ENCODE results near the gene SFMBT1.

The SFMBT1 gene

DNA sequence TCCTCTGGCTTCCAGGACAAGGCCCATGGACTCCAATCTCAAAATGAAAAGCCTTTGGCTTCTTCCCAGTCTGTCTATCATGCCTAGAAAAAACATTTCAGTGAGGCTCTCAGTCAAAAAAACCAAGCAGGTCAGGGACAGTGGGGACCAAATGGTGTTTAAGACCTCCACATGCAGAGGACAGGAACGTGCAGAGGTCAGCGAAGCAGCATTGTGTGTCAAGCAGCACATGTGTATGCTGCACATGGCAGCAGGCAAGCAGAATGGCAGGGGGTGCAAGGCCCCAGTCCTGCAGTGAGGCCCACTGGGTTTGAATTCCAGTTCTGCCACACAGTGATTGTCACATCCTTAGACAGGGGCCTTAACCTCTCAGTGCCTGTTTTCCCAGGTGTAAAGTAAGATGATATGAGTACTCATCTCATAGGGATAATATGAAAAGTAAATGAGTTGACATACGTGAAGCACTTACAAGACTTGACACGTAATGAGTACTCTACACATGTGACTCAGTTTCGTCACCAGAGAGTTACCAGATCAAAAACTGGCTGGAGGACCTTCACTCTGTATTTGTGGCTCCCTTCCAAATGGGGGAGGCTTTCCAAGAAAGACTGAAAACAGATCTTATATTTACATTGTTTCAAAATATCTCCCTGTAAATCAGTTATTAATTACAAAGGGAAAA, 159.7 kb downstream of the SFMBT1 start:
- DNase-seq (ENCODE audit: low read depth), result no peak

DNA sequence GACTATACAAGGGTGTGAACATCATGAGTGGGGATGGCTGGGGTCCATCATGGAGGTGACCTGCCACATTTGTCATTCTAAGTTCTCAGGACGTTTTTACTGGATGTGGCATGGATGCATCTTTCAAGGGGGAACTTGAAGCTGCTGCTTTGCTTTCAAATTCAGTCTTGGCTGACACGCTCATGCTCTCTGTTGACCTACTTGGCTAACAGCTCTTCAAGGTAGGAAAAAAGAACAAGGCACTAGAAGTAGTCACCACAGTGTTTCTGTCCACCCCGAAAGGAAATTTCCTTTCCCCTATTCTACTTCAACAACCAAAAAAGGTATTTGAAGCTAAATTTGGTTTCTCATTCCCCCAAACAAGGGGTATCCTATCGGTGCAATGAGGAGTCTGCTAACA, 163.5 kb downstream of the SFMBT1 start:
- DNase-seq (ENCODE audit: low read depth), result no peak

DNA sequence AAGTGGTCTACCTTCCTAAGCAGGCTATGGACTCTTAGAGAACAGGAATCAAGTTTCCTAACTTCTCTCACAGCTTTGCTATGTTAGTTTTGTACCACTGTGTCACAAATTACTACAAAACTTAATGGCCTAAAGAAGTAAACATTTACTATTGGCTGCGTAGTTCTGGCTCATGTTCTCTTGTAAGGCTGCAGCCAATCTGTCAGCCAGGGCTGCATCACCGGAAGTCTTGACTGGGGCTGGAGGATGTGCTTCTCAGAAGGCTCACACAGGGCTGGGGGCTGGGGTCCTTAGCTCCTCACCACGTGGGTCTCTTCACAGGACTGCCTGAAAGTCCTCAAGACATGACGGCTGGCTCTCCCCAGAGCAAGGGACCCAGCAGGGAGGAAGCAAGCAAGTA, 164.0 kb downstream of the SFMBT1 start:
- DNase-seq (ENCODE audit: low read depth), result no peak

DNA sequence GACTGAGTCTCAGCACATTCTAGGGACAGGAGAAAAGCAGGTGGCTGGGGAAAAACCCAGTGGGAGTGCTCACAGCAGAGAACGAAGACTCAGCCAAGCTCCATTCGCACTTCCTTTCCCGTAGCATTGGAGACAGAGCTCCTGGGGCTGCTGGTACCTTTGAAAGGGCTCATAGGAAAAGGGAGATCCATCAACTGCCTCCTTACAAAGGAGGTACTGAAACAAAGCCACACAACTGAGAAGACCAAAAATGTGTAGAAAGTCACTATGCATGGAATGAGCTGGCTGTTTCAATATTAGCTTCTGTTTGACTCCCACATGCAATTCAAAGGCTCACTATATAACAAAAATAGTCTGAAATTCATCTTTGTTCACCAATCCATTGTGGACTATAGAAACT, 165.4 kb downstream of the SFMBT1 start:
- no peak for DNase-seq (ENCODE audit: low read depth)

DNA sequence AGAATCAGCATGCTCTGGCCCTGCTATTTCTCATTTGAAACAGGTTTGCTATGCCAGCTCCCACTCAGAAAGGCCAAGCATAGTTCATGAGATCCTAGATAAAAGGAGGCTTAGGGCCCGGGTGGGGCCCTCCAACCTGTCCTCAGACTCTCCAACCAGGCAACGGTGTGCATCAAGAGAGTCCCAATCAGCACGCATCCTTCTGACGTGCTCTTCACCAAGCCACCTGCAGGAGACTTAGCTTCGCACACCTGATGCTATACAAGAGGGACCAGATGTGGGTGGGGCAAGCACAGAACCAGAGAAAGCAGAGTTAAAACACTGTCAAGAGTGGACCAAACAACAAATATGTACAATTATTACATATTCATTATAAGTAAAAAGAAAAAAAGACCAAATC, 165.8 kb downstream of the SFMBT1 start:
- no peak for DNase-seq (ENCODE audit: low read depth)

DNA sequence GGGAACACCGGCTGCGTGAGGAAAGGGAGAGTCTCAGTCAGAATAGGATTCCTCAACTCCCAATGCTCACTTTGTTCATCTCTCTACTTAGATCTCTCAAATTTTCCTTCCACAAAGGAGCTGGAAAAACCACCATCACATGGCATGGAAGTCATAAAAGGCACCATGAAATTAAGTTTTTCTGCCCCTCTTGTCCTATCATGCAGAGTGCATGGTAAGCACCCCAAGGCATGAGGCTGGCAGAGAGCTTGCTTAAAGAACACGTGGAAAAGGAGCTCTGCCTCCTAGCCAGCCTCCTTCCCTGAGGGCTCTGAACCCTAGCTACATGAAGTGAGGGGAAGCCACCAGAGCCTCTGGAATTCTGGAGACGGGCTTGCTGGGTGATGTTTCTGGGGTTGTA, 166.3 kb downstream of the SFMBT1 start:
- DNase-seq (ENCODE audit: low read depth), result no peak

DNA sequence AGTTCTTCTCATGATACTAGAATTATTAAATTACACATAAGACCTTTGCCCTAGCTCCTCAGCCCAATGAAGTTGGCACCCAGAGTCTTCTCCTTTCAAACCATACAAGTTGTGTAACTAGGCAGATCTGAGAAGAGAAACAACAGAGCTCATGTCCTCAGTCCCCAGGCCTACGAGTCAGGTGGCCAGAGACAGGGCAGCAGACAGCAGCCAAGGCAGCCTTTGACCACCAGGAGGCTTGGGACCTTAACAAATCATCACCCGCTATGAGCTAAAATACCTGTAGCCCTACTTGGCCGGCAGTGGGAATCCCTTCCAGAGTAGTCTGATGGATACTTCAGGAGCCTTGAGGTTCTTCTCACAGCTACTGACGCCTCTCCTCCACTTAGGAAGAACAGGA, 166.8 kb downstream of the SFMBT1 start:
- DNase-seq (ENCODE audit: low read depth), result no peak

DNA sequence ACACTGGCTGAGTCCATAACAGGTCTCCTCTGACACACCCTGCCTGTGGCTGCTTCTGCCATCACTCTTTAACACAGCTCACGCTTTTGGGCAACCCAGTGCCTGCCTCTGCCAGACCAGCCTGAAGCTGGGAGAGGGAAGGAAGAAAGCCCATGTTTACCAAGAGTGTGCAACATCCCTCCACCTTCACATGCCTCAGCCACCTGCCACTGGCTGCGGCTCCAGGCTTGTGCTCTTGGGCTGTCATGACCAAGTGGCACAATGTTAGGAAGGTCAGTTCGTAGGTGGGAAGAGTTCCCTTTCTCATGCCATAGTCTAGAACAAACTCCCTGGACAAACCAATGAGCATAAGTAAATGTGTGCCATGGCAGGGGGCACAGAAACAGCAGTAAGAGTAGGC, 168.8 kb downstream of the SFMBT1 start:
- no peak for DNase-seq (ENCODE audit: low read depth)

DNA sequence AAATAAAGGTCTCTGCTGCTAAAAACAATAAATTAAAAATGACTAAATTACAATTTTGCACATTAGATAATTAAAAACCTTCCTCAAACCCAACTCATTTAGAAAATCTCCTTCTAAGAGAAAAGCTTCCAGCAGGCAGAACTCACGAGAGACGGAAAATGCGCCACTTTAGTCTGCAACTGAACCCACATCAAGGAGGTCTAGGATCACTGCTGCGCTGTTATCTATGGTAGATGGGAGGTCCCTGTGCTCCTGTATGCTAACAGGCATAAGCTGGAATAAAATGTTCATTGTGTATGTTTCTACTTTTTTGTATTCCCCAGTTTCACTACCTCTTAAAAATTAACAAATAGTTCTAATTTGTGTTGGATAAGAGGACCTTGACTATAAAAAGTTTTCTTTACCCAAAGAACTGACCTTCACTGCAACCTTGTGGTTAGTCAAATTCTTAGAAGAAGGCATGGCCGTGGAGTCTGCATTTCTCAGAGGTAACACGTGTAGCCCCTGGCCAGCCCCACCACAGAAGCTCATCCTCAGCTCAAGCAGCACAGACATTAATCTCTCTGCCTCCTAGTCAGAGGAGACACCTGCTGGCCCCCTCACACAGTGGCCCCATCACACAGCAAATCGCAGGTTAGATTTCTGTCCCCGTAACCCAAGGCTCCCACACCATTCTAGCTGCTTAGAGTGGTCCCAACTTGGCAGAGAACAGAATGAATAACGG, 170.8 kb downstream of the SFMBT1 start:
- no peak for DNase-seq (ENCODE audit: low read depth)

DNA sequence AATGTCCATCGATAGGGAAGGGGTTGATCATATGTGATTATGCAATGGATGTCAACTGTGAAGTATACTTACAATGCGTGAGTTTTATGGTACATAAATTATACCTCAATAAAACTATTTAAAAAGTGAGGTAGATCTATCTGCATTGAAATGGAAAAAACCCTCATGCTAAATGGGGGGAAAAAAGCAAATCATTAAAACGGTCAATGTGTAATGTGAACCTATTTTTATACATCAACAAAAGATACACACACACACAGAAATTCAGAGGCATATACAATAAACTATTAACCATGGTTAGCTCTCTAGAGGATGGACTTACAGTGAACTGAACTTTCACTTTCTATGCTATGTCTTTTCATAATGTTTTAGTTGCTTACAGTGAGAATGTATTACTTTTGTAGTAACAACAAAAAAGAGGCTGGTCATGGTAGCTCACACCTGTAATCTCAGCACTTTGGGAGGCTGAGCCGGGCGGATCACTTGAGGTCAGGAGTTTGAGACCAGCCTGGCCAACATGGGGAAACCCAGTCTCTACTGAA, 171.6 kb downstream of the SFMBT1 start:
- no peak for DNase-seq (ENCODE audit: low read depth)

DNA sequence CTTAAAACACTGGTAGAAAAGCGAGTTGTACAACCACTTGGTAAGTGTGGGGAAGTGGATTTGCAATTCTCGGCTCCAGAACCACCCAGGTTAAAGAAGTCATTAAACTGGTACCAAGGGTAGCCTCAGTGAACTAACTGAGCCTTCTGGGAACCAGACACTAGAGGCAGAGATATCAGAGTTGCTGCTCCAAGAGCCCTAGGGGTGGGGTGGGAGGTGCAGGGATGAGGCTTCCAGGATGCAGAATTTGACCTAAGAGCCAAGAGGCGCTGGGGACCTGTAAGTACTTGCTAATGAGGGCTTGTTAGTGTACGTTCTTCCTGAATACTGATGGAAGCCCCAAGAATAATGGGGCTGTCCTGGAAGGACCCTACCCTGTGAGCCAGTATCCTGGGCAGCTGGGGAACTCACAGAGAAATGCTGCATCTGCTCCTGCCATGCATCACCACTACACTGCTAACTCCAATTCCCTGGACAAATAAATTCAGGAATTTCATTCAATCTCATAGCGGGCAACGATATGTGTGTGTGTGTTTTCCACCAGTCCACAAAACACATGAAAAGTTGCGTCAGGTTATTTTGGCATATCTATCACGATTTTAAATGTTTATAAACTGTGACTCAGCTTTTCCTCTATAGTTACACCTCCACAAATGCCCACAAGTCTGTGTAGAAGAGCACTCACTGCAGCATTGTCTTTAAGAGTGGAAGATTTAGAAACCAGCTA, 172.3 kb downstream of the SFMBT1 start:
- peak; percentile 91 for DNase-seq (ENCODE audit: low read depth)

DNA sequence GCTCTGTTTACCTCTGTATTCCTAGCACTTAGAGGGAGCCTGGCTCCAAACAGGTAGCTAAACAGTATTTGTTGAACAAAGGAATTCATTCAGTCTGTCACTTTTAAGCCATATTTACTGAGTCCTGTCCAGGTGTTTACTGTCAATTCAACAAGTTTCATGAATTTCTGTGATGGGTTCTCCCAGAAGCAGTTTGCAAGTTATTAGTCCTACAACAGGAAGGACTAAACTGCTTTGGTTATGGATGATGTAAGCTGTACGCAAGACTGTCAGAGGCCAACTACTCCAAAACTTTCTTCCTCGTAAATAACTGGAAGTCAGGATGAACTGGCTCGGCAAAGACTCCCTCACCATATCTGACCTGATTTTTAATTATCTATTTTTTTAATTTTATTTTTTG, 173.6 kb downstream of the SFMBT1 start:
- no peak for DNase-seq (ENCODE audit: low read depth)

DNA sequence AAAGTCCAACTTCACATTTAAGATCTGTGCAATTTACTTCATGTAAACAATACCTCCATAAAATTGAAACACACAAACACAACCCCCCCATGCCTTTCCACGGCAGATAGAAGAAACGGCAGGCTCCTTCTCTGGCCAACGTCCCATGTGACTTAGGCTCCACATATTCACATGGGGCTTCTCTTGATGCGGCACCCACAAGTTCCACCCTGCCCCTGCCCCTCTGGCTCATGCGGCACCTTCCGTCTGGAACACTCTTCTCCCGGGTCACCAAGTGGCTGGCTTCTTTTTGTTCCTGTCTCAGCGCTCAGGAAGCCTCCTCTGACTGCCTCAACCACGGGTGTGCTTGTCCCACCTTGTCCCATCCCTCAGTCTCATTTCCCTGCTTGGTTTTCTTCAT, 174.1 kb downstream of the SFMBT1 start:
- no peak for DNase-seq (ENCODE audit: low read depth)

DNA sequence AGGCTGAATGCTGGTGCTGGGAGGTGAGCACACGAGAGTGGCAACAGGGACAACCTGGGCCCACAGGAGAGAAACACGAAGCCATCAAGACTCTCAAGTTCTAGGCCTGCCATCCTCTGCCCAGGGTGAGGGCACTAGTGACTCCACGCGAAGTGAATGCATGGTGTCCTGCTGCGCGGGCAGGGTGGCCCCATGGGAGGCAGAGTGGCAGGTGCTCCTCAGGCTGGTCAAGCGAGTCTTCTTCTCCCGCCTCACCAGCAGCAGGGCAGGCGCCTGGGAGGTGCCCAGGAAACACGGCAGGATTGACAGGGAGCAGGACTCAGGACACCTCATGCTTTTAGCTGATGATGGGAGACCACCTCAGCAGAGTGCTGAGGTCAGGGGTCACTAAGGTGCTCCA, 175.4 kb downstream of the SFMBT1 start:
- no peak for DNase-seq (ENCODE audit: low read depth)

DNA sequence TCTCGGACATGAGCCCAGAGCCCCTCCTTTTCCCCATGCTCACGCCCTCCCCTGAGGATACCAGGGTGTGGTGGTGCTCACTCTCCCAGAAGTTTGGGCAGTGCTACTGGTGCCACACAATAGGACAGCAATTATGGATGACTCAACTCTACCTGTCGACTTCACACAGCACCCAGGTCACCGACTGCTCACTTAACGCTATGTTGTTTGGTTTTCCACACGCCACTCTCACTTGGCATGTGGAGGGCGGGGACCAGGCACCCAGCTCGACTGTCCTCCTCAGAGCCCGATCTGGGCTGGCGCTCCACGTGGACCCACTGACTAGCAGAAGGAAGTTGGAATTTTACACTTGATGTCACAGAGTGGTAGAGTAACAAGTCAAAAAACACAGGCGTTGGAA, 179.4 kb downstream of the SFMBT1 start:
- DNase-seq (ENCODE audit: low read depth), result no peak

DNA sequence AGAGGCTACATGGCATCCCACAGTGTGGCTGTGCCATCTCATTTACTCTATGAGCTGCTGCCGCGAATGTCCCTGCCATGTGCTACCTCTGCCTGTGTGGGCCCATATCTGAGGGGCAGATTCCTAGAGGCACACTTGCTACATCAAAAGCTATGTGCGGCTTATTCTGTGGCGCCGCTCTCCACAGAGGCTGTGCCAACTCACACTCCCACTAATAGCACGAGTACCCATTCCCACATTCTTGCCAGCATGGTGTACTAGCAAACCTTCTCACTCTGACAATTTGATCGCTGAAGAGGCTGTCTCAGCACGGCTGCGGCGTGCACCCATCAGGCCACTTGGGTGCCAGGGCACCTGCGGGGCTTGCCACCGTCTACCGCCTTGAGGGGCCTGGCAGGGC, 179.9 kb downstream of the SFMBT1 start:
- no peak for DNase-seq (ENCODE audit: low read depth)

DNA sequence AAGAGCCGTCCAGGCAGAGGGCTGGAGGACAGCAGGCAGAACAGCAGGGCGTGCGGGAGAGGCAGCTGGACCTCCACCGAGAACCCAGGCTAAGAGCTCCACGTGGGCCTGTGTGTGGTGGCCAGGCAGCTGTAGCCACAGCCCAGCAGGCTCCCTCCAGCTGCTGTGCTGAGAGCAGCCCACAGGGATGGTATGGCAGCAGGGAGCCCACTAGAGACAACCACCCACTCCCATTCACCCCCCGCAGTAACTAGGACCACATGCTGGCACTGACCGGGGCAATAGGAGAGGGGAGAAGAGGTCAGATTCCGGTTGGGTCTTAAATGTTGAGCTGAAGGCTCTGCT, 185.5 kb downstream of the SFMBT1 start:
- no peak for DNase-seq (ENCODE audit: low read depth)

DNA sequence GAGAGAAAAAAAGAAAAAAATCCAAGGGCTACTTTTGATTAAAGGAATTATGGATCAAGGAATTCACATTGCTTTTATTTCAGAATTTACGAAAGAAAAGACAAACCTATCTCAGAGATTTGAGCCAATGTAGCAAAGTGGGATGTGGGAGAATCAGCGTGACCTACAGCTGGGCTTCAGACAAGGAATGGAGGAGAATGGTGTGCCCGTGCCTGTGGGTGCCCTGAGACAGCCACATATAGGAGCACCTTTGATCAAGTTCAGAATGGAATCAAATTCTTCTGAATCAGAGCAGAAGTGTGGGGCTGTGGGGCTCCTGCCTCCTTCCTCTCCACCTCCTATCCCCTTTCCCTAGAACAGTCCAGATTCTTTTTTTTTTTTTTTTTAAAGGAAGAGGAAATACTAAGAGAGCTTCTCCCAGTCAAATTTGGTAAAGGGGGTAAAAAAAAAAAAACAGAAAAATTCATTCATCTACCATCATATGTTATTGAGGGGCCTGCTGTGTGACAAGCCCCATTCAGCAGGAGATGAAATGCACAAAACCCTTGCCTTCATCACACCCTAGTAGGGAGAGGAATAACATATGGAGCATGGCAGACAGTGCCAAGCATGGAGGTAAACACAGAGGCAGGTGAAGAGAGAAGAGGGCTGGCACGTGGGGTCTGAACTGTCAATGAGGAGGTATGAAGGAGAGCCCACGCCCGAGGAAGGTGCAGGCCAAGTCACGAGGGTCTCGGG, 186.0 kb downstream of the SFMBT1 start:
- no peak for DNase-seq (ENCODE audit: low read depth)

DNA sequence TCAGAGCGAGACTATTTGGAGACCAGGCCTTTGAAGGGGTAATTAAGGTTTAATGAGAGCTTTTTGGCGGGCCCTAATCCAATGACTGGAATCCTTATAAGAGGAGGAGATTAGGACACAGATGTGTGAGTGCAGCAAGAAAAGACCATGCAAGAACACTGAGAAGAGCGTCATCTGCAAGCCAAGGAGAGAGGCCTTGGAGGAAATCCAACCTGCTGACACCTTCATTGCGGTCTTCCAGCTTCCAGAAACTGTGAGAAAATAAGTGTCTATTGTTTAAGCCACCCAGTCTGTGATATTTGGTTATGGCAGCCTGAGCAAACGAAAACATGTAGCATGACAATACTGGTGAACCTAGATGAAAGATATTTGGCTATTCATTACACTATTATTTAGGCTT, 188.0 kb downstream of the SFMBT1 start:
- no peak for DNase-seq (ENCODE audit: low read depth)

DNA sequence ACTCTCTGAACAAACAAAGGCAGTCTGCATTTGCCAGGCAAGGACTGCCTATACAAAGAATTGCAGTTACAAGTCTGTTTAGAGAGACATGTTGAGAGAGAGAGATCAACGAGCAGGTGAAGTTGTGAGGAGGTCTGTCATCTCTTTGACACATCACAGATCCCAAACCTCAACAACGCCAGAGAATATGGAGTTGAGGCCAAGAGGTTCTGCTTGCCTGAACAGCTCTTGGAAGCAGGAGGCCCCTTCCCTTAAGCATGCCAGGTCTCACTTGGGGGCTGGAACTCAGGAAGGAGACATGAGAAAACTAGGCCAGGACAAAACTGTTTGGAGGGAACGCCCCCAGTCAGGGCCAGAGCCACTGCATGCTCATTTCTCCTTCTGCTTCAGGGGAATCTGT, 188.7 kb downstream of the SFMBT1 start:
- DNase-seq (ENCODE audit: low read depth), result no peak

DNA sequence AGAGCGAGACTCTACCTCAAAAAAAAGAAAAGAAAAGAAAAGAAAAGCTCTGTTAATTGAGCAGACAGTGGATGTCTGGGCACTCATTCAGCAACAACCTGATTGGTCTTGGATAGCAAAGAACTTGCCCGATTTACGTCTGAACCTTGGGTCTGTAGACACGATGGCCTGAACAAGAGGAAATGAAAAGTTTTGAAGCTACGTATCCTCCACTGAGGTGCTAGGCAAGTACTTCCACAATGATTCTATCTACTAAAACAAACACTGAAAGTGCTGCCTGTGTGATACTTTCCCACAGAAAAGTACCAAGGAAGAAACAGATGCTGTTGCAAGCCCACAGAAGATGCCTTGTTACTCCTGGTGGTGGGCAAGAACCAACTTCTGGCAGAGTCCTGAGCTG, 189.2 kb downstream of the SFMBT1 start:
- DNase-seq (ENCODE audit: low read depth), result no peak

DNA sequence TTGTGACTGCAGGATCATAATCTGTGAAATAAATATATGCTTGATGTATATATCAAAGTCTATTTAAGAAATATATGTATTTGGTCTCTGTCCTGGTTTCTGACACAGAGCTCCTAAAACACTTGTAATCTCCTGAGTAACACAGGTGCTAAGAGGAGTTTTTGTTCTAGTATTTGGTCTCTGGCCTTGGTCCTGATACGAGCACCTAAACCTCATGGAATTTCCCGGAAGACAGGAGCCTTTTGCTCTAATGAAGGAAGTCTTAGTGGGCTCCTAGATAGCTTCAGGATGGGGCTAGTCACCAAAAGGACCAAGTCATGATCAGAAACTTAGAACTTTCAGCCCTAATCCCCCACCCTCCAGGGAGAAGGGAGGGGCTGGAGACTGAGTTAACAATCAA, 191.9 kb downstream of the SFMBT1 start:
- no peak for DNase-seq (ENCODE audit: low read depth)
